Nephron (organoid): ENCODE measurements around the gene TMEM202.

Source experiments
- H3K27ac Mint-ChIP-seq, 3 experiments: 2 replicates each; pipeline ENCODE4 v1.8.0; 2020; ENCODE audit warnings: mixed read lengths in 3 of 3, mild to moderate bottlenecking in 2 of 3, moderate library complexity in 1 of 3
- H3K27me3 Mint-ChIP-seq: 2 replicates; pipeline ENCODE4 v1.8.0; 2021; ENCODE audit warnings: low read depth, mild to moderate bottlenecking, moderate library complexity, mixed read lengths
- H3K36me3 Mint-ChIP-seq: 2 replicates; pipeline ENCODE4 v1.8.0; 2020; ENCODE audit warnings: low read depth, mixed read lengths
- H3K4me1 Mint-ChIP-seq: 2 replicates; pipeline ENCODE4 v1.8.0; 2020; ENCODE audit warnings: mixed read lengths
- H3K4me3 Mint-ChIP-seq, 3 experiments: 2 replicates each; pipeline ENCODE4 v1.8.0; 2020; ENCODE audit warnings: mild to moderate bottlenecking in 3 of 3, mixed read lengths in 3 of 3, moderate library complexity in 2 of 3
- H3K9me3 Mint-ChIP-seq: 2 replicates; pipeline ENCODE4 v1.8.0; 2020; ENCODE audit warnings: mixed read lengths
- CTCF ChIP-seq, 3 experiments: fragments of 200-600 bp; sonication (generic); IDR thresholded peaks; one replicate each; pipeline ENCODE4 v1.5.0; 2021; ENCODE audit warnings: antibody characterized with exemption in 3 of 3; ENCODE audit not compliant: unreplicated experiment in 3 of 3

Gene TMEM202

DNA sequence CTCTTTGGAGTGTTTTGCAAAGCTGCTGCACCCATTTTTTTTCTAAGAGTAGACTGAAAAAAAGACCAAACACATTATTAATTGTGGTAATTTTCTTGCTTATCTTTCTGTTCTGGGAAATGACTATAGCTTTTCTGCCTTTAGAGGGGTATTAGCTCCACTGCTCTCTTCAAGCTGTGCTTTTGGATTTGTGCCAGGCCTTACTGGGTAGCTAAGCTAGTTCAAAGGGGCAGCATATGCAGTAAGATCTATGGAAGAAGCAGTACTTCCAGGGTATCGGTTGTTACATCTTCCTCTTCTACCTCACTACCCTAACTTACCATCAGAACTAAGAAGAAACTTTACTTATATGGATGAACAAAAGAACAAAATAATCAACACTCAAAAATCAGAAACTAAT, 47.3 kb downstream of the TMEM202 start:
- Mint-ChIP-seq H3K36me3 (no peaks in the 10 kb centered on the region), H3K27ac (no peak overlapping the region), H3K4me1 (no peaks in the 10 kb centered on the region), H3K27me3 (peaks cover 31% of the 10 kb centered on the region), H3K9me3 (peaks cover 3% of the 10 kb centered on the region), H3K4me3 (no peak overlapping the region)
- TF ChIP-seq CTCF (IDR thresholded peaks at IDR 0.05; ENCODE audit: unreplicated experiment in 3 of 3) = no peak

DNA sequence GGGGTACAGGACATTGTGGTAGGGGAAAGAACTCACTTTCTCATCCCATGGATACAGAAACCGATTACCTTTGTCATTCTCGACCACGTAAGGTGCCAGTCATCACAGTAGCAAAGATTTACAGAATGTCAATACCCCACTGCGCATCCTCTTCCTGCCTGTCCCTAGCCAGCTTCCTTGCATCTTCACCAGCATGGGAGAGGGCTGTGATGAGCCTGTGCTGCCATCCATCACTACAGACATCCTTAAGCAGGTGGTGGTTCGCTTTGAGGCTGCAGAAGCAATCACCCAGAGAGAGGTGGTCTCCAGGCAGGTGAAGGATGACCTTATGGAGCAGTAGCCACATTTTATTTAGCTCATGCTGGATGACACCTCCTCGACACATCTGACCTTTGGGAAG, 52.7 kb downstream of the TMEM202 start:
- Mint-ChIP-seq H3K4me1 (no peaks in the 10 kb centered on the region), H3K9me3 (no peaks in the 10 kb centered on the region), H3K36me3 (no peaks in the 10 kb centered on the region), H3K27me3 (peaks cover 18% of the 10 kb centered on the region), H3K4me3 (no peak overlapping the region), H3K27ac (no peak overlapping the region)
- no peak for TF ChIP-seq CTCF (IDR thresholded peaks at IDR 0.05; ENCODE audit: unreplicated experiment in 3 of 3)

DNA sequence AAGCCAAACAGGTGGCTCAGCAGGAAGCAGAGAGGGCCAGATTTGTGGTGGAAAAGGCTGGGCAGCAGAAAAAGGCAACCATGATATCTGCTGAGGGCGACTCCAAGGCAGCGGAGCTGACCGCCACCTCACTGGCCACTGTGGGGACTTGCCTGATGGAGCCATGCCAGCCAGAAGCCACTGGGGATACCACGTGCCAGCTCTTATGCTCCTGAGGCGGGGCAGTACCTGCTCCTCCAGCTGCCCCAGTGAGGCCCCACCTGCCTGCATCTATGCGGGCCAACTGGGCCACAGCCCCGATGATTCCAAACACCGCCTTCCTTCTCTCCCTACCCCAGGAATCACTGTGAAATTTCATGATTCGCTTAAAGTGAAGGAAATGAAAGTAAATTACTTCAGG, 53.1 kb downstream of the TMEM202 start:
- no peak for TF ChIP-seq CTCF (IDR thresholded peaks at IDR 0.05; ENCODE audit: unreplicated experiment in 3 of 3)
- Mint-ChIP-seq H3K9me3 (no peaks in the 10 kb centered on the region), H3K36me3 (no peaks in the 10 kb centered on the region), H3K4me1 (no peaks in the 10 kb centered on the region), H3K27ac (no peak overlapping the region), H3K27me3 (peaks cover 18% of the 10 kb centered on the region), H3K4me3 (no peak overlapping the region)

- Mint-ChIP-seq H3K27ac (no peak overlapping the region), H3K4me1 (no peaks in the 10 kb centered on the region), H3K9me3 (no peaks in the 10 kb centered on the region), H3K36me3 (no peaks in the 10 kb centered on the region), H3K4me3 (no peak overlapping the region), H3K27me3 (peaks cover 4% of the 10 kb centered on the region)
- TF ChIP-seq CTCF (IDR thresholded peaks at IDR 0.05; ENCODE audit: unreplicated experiment in 3 of 3) = no peak
Observed at GRCh38 chr15:72456684-72457083, 58.6 kb downstream of the TMEM202 start.
